ENCODE results near the gene RDX. TPM values are rescaled to one million over a fixed set of nuclear protein-coding genes. Genes with fewer than 3 reads are reported as not detected.
A peak's percentile ranks its signal among the peaks of the same experiment; 100 is the strongest.
"Not testable (repeated sequence)": the region's sequence is repeated elsewhere in the genome, so short reads cannot be mapped to it uniquely, and the experiment has no call there.

The RDX gene
- total RNA-seq, 1 donor from 2014 or later: 83.6 TPM

- no peak for DNase-seq (ENCODE audit: low spot score)
Measured at GRCh38 chr11:110272919-110273318, 23.5 kb downstream of the RDX start.

GRCh38 chr11:110269996-110270395, 26.4 kb downstream of the RDX start:
- DNase-seq (ENCODE audit: low spot score): no peak

DNA sequence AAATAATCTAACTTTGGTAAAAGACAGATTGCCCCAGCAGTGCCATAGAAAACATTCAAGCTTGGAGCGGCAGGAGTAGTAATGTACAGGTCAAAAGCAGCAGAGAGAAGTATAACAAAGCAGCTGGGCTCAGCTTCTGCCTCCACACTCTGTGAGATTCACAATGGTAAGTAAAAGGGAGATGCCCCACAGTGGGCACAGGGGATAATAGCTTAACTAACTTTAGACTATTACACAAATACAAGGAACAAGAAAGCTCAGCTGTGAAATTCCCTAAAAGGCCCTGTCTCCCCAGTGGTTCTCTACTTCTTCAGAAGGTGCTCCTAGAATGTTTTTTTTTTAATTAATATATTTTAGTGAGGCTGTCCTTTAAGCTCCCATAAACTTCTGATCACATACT, 28.0 kb downstream of the RDX start:
- no peak for DNase-seq (ENCODE audit: low spot score)

- no peak for DNase-seq (ENCODE audit: low spot score)
Measured at GRCh38 chr11:110262072-110262403, 34.4 kb downstream of the RDX start.

GRCh38 chr11:110261195-110262071, 35.0 kb downstream of the RDX start:
- DNase-seq (ENCODE audit: low spot score): no peak

- no peak for DNase-seq (ENCODE audit: low spot score)
Measured at GRCh38 chr11:110253525-110253924, 42.9 kb downstream of the RDX start.

- peak; percentile 25 for DNase-seq (ENCODE audit: low spot score)
Measured at GRCh38 chr11:110251836-110252235, 44.6 kb downstream of the RDX start.

DNA sequence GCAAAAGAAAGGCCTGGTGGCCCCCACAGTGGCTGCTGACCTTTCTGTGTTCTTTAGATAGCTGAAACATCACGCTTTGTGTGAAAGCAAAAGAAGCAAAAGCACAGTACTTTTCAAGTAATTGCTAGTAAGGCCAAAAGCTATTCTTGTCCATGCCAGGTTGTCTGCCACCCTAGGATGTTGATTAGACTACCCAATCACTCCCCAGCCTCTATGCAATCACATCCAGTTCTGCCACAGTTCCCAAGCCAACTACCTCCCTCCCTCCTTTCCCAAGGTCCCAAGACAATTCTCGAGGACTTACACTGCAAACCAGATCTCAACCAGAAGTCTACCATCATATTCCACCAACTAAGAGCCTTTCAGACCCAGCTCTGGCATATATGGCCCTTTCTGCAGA, 46.2 kb downstream of the RDX start:
- DNase-seq (ENCODE audit: low spot score): no peak

- no peak for DNase-seq (ENCODE audit: low spot score)
Measured at GRCh38 chr11:110249766-110250165, 46.6 kb downstream of the RDX start.

GRCh38 chr11:110249066-110249465, 47.3 kb downstream of the RDX start:
- no peak for DNase-seq (ENCODE audit: low spot score)

DNA sequence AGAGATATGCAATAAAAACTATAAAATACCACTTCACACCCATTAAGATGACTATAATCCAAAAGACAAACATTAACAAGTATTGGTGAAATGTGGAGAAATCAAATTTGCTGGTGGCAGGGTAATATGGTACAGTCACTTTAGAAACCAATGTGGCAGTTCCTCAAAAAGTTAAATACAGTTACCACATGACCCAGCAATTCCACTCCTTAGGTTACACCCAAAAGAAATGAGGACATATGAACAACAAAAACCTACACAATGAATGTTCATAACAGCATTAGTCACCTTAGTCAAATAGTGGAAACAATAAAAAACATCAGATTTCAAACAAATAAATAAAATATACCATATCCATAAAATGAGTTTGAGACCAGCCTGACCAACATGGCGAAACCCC, 52.6 kb downstream of the RDX start:
- DNase-seq (ENCODE audit: low spot score): no peak

DNA sequence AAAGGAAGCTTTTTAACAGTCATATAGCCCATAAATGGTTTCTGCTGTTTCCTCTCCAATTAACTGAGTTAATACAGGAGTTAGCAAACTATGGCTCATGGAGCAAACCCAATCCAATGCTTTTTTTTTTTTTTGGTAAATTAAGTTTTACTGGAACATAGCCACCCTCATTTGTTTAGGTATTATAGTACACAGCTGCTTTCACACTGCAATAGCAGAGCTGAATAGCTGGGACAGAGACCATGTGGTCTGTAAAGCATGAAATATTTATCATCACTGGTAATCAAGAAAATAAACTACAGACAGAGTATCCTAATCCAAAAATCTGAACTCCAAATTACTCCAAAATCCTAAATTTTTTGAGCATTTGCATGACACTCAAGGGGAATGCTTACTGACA, 53.7 kb downstream of the RDX start:
- DNase-seq (ENCODE audit: low spot score): no peak

DNA sequence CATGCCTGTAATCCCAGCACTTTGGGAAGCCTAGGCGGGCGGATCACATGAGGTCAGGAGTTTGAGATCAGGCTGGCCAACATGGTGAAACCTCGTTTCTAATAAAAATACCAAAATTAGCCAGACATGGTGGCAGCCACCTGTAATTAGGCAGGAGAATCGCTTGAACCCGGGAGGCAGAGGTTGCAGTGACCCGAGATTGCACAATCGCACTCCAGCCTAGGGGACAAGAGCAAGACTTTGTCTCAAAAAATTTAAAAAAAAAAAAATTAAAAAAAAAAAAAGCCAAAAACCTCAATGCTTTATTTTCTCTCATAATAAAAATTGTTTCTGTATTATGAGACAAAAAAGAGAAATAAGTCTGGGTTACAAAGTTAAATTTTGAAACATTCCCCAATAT, 54.2 kb downstream of the RDX start:
- DNase-seq (ENCODE audit: low spot score): no peak

GRCh38 chr11:110235966-110236365, 60.4 kb downstream of the RDX start:
- no peak for DNase-seq (ENCODE audit: low spot score)

DNA sequence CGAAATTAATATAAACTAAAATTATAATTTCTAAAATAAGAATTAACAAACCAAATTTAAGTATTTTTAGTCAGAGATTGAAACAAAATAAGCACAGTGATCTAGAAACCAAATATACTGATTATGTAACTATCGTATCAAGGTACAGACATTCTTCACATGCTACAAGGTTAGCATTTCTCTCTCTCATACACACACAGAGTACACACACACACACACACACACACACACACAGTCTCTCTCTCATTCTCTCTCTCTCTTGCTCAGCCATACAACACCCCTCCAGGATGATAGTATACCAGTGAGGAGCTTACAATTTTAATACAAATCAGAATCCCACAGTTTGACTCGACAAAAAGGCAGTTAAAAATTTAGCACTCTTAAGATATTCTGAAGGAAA, 66.0 kb downstream of the RDX start:
- no peak for DNase-seq (ENCODE audit: low spot score)

GRCh38 chr11:110219006-110219785, 77.2 kb downstream of the RDX start:
- no peak for DNase-seq (ENCODE audit: low spot score)

DNA sequence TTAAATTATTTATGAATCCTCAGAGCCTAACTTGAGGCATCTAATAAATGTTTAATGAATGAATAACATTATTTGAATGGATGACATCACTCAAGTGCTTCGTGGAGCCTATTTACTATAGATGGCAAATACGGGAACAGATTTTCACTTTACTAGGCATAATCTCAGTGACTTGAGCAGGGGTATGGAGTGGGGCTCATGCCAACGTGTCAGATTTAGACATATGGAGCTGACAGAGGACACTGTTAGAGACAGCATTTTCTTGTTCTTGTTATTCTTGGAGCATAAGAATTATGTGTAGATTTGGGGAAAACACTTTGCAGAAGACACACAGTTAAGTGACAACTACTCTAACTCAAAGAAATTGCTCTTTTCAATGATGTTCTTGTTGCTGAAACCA, 78.5 kb downstream of the RDX start:
- DNase-seq (ENCODE audit: low spot score): no peak

GRCh38 chr11:110217223-110217877, 79.1 kb downstream of the RDX start:
- DNase-seq (ENCODE audit: low spot score): no peak

DNA sequence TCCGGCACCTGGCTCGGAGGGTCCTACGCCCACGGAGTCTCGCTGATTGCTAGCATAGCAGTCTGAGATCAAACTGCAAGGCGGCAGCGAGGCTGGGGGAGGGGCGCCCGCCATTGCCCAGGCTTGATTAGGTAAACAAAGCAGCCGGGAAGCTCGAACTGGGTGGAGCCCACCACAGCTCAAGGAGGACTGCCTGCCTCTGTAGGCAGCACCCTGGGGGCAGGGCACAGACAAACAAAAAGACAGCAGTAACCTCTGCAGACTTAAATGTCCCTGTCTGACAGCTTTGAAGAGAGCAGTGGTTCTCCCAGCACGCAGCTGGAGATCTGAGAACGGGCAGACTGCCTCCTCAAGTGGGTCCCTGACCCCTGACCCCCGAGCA, 87.1 kb downstream of the RDX start:
- DNase-seq (ENCODE audit: low spot score): not testable (repeated sequence)

- DNase-seq (ENCODE audit: low spot score): not testable (repeated sequence)
Measured at GRCh38 chr11:110208678-110209312, 87.6 kb downstream of the RDX start.

- DNase-seq (ENCODE audit: low spot score): no peak
Measured at GRCh38 chr11:110207123-110207522, 89.3 kb downstream of the RDX start.

- no peak for DNase-seq (ENCODE audit: low spot score)
Measured at GRCh38 chr11:110200836-110201235, 95.6 kb downstream of the RDX start.
